ENCODE results near the gene MED13L.
"Not testable (repeated sequence)": the region's sequence is repeated elsewhere in the genome, so short reads cannot be mapped to it uniquely, and the experiment has no call there.

Gene MED13L

DNA sequence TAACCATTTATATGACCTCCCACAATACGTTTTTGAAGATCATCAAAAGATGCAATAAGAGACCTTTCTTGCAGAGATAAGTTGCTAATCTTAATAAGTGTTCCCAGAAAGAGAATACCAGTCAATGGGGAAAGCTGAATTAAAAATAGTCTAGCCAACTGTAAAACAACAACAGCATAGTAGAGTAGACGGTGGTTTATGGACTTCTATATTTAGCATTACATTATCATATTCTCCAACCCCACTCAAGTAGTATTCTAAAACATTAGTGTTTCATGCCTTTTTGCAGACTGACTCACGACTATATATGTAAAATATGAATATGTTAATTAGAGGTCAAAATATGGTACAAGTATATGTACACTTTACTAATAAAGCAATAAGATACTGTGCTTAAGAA, 218.9 kb downstream of the MED13L start:
- DNase-seq (ENCODE audit: low read depth, low spot score), result no peak

DNA sequence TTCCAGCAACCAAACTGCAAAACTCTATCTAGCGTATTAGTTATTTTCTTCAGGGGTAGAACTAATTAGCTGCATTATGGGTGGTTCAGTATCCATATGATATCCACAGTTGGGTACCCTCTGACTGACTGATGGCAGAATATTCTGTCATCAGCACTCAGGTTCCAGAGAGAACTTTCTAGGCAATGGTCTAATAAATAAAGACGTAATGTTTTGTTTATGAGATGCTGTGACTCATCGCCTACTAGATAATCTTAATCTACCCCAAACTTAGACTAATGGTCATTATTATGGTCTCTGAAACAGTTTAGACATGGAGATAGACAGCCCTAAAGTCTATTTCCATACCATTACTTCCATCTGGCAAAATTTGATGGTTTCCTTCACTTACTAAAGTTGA, 220.1 kb downstream of the MED13L start:
- no peak for DNase-seq (ENCODE audit: low read depth, low spot score)

DNA sequence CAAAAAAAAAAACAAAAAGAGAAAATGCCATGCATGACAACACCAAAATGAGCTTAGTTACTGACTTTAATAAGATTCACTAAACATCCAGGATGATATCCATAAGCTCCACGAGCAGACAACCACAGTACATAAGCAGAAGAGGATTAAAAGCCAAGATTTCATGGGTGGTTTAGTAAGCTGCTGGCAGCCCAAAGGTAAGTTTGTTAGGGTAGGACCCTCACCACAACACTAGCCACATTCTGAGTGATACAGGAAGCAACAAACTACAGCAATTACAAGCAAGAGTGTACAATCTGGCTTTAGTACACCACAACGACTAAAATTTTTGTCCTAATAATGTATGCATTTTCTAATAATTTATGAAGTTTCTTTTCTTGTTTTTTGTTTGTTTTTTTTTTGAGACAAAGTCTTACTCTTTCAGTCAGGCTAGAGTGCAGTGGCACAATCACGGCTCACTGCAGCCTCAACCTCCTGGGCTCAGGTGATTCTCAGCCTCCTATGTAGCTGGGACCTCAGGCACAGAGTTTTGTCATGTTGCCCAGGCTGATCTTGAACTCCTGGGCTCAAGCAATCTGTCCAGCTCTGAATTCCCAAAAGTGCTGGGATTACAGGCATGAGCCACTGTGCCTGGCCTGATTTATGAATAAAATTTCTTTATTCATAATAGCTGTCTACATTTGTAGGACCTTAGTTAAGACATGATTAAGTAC, 221.4 kb downstream of the MED13L start:
- DNase-seq (ENCODE audit: low read depth, low spot score), result no peak

DNA sequence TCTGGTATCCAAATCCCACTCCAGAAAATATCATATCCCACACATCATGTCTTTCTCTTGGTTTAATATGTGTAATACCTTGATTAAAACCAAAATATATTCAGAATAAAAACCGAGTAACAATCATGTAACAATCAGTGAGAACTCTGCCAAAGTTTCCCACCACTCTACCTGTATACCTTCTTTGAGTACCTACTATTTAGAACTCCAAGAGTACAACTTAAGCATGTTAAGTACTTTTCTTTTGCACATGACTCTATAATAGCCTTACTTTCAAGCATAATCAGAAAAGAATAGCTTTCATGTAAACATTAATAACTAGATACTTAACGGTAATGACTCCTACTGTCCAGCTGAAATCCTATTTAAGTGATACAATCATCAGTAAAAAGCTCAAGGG, 223.2 kb downstream of the MED13L start:
- no peak for DNase-seq (ENCODE audit: low read depth, low spot score)

DNA sequence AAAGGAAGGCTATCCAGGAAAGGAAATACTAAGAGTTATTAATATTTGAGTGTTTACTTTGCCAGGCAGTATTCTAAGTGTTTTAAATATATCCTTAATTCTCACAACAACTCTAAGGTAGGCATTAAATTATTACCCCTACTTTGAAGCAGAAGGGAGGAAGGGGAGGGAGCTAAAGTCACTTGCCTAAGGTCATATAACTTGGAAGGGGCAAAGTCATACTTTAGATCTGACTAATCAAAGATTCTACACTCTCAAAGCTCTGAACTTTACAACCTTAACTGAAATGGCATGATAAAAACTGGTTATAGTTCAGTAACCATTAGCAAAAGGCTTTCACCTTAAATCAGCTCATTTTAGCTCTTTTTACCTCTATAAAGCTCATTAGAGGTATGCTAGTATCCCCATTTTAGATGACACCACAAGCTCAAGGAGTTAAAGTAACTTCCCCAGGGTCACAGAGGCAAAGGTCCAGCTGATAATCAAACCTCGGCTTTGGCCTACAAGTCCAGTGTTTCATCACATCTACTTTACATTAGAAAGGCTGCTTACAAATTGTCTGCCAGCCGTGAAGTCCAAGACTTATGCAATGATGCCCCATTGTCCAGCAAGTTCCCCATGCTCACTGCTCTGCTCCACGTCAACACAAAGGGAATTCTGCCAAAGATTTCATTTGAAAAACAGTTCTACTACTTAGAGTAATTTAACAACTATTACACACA, 223.9 kb downstream of the MED13L start:
- no peak for DNase-seq (ENCODE audit: low read depth, low spot score)

DNA sequence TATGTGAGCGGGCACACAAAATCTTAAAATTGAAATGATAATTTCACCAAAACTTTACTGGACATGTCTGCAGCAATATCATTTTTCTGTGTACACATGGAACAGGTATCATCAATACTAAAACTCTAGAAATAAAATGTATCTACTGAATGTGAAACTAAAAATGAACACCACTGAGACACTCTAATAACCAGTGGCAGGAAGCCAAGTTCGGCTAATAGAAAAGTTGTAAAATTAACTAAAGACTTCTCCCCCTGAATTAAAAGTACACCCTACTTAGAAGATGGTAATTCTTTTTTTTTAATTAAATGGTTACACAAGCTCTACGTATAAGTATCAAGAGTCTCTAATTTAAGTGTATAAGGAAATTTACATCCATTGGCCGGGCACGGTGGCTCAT, 227.2 kb downstream of the MED13L start:
- DNase-seq (ENCODE audit: low read depth, low spot score), result no peak

DNA sequence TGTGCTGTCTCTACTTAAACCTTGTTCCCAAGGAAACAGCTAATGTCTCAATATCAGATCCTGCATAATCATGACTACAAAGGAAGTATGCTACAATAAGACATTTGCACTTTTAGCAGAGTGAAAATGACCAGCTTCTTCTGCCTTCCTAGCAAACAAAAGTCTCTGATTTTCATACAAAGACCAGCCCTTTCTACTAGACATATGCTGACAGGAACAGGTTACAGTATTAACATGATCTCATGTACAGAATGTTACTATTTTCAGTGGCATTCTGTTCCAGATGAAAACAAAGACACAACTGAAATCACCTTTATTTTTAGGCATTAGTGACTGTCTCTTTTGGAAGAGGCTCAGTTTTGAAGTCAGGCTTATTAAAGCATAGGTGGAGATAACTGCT, 228.6 kb downstream of the MED13L start:
- no peak for DNase-seq (ENCODE audit: low read depth, low spot score)

DNA sequence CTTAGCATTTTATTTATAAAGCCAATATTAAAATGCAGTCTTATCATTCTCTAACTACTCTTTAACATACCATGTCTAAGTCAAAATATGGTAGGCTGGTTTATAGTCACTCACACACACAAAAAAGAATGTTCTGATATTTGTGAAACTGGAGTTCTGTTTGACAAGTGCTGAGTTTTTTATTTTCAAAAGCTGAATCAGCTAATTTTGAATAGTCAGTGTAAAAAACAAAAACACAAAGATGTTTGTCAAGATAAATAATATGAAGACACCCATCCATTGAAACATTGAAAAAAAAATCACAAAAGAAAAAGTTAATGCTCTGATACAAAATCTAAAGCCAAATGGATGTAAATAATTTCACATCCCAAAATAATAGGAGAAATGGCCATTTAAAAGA, 231.5 kb downstream of the MED13L start:
- DNase-seq (ENCODE audit: low read depth, low spot score), result no peak

DNA sequence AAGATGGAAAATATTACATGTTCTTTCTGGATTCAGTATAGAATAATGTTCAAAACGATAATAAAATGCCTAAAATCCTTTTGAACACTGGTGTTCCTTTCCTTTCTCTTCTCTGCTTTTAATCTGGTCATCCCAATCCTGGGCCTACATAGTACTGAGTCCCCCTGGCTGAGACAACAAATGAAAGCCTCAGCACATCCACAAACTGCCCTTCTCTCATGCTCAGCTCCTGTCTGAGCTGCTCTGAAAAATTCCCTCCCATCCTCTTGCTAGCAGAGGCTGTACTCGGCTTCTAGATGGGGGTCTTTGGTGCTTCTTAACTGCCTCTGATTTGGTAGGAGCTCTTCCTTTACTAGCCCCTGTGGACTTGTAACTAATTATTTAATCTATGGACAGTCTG, 232.3 kb downstream of the MED13L start:
- no peak for DNase-seq (ENCODE audit: low read depth, low spot score)

DNA sequence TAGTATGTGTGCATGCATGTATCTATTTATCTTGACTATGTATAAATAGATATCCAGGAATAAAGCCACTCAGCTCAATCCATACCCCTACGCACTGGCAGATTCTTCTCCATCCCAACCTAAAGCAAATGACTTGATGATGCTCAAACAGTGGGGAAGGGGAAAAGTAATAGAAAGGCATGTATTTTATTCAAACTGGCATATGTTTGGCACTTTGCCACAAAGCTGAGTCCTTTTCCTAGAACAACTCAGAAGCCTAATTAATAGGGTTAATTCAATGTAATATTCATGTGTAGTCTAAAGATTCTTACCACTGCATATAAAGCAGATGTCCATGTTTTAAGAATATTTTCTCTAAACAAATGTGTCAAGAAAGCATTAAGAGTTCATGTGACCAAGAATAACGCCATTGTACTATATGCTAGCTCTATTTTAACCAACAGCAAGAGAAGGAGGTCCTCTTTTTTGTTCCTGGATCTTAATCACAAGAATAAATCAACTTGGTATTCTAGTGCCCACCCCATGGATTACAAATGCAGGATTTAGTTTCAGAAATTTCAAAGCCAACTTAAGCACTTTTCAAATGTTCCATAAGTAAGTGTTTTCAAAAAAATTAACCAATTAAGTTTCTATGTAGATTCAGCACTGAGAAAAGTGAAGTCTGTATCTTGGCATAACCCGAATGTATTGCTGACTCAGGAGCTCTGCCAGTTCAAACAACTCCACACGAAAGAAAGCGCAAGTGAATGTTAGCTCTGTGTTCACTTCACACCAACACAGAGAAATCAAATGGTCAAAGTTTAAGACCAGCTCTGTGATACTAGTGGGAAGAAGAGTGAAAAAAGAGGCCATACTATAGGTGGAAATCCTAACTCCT, 233.6 kb downstream of the MED13L start:
- DNase-seq (ENCODE audit: low read depth, low spot score), result no peak

DNA sequence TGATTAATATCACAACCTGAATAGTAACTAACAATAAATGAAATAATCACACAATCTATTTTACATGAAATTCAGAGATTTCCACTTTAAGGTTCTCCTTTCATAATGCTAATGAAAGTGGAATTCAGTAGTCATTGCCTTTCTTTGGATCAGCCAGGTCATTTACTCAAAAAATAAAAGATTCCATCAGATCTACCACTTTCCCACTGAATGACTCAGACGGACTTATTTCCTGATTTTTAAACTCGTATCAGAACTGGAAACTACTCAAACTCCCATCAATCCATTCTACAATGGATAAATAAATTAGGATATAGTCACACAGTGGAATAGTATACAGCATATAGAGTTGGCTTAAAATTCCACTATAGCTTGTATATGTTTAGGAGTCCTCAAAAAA, 237.1 kb downstream of the MED13L start:
- DNase-seq (ENCODE audit: low read depth, low spot score), result no peak

DNA sequence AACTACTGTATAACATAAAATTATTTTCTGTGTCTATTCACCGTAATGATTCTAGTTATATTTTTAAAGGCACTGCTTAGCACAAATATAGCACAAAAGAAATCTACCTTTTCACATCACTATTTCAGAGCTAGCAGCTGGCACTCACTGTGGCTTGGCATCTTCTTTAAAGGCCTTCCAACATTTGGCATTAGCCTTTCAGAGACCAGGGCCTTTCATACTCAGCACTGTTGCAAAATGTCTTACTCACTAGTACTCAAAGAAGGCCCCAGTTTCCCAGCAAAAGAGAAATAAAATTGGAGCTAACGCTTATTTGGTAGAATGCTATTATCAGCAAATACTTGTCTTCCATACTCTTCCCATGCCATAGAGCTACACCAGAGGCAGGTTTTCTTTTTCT, 238.4 kb downstream of the MED13L start:
- no peak for DNase-seq (ENCODE audit: low read depth, low spot score)

DNA sequence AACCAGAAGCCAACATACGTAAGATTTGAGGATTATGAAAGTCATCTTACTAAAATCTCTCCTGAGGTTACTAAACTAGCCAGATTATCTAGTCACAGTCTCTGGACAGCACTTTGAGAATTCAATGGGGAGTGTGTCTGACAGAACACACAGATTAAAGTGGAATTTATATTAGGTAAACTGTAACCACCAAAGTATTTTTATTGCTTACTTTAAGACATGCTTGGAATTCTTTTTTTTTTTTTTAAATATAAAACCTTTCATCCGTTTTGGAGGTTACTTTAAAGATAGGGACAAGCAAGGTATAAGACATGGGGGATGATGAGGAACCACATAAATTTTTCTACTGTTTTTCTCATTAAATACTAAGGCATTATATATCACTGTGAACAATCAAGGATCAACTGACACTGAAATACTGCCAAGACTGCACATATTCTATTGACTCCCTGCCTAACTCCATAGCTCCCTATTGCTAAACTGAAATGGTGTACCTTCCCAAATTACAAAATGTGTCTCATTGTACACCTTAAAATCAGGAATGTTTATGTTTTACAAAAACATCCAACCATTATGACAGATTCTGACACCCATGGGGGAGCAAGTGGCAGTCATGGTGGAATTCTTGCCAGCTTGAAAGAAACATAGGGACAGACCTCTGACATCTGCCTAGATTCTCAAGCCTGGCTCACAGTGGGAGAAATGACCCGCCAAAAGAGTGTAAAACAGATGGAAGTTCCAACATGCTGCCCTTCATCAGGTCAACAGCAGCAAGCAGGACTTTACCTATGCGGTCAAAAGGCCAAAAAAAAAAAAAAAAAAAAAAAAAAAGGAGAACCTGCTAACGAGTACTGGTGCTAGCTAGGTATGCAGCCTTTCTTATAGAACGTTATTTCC, 239.3 kb downstream of the MED13L start:
- no peak for DNase-seq (ENCODE audit: low read depth, low spot score)

DNA sequence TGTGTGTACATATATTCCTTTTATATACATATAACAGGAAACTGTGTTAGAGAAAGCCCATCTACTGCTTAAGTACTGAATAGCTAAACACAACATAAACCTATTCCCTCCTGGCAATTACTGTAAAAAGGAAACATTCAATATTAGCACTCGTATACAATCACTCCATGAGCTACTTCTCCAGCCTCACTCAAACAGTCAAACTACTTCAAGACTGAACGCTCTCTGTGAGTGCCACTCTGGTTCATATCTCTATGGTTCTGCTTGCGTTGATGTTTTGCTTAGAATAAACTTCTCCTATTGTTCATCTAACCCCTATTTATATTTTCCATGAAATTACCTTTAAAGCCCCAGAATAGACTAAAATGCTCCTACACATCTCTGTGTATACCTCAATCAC, 243.7 kb downstream of the MED13L start:
- no peak for DNase-seq (ENCODE audit: low read depth, low spot score)

DNA sequence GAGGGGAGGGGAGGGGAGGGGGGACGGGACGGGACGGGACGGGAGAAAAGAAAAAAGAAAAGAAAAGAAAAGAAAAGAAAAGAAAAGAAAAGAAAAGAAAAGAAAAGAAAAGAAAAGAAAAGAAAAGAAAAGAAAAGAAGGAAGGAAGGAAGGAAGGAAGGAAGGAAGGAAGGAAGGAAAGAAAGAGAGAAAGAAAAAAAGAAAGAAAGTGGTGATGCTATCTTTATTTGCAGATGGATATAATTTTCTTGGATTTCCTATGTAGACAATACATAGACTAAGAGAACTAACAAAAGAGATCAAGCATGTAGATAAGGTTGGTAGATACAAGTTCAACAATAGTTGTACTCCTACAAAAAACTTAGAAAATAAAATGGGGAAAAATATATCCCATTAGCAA, 245.9 kb downstream of the MED13L start:
- DNase-seq (ENCODE audit: low read depth, low spot score), result not testable (repeated sequence)

DNA sequence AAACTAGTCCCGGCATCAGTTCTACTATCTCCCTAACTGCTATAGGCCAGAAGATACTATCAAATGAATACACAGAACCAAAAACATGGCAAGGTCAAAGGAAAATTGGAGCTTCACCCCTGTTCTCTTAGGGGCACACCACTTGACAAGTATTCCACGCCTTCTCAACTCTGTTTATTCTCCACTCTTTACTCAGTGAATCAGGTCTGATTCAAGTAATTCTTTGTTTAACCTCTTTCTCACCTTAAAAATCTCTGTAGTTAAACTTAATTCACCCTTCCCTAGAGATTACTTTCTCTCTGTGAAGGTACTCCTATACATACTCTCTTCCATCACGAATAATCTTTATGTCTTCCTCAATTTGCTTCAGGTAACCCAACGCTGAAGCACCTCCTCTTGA, 248.9 kb downstream of the MED13L start:
- DNase-seq (ENCODE audit: low read depth, low spot score), result no peak

DNA sequence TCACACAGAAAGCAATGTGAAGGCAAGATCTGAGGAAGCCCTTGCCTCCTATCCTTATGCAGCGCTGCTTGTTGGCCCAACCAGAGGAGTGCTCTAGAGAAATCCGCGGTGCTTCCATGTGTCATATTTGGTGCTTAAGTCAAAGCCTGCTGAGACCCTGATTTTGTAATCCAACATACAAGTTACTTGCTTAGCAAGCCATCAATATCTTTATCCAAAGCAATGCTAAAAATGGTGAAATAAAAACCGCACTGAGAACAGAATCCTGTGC, 250.0 kb downstream of the MED13L start:
- no peak for DNase-seq (ENCODE audit: low read depth, low spot score)

DNA sequence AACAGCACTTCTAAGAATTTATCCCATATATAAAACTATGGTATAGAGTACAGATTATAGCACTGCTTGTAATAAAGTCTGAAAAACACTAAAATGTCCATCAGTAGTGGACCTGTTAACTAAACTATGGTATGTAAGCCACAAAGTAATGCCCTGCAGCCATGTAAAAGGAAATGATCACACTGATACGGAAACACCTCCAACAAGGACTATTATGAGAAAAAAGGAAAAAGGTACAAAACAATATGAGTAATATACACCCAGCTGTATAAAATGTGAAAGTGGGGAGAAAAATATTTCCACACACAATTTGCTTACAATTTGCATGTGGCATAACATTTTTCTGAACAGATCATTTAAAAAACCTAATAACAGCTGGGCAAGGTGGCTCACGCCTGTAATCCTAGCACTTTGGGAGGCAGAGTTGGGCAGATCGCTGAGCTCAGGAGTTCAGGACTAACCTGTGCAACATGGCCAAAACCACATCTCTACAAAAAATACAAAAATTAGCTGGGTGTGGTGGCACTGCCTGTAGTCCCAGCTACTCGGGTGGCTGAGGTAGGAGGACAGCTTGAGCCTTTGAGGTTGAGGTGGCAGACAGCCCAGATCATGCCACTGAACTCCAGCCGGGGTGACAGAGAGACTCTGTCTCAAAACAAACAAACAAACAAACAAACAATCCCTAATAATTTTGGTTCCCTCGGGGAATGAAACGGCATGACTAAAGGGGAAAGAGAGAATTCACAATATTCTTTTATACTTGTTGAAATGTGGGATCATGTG, 250.5 kb downstream of the MED13L start:
- DNase-seq (ENCODE audit: low read depth, low spot score), result no peak

DNA sequence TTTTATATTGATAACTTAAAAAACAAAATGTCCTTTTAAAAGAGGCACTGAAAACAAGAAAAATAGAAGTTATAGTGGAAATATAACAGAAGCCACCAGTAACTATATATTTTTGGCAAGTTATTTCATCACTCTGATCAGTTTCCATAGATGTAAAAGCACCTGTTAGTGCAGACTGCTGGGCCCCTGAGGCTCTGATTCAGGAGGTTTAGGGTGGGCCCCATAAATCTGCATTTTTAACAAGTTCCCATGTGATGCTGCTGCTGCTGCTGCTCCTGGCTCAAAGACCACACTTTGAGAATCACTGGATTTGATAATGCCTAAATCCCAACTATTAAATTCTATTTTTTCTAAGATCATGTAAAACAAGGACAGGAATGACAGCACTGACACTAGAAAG, 251.1 kb downstream of the MED13L start:
- DNase-seq (ENCODE audit: low read depth, low spot score), result no peak

DNA sequence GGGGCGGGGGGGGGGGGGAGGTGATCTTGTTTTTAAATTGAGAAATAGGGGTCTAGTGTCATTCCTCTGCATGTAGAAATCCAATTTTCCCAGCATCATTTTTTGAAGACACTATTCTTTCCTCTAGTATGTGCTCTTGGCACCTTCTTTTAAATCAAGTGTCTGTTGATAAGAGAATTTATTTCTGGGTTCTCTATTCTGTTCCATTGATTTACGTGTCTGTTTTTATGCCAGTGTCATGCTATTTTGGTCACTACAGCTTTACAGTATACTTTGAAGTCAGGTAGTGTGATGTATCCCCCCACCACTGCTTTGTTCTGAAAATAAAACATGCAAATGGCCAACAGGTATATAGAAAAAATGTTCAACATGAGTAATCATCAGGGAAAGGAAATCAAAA, 252.7 kb downstream of the MED13L start:
- no peak for DNase-seq (ENCODE audit: low read depth, low spot score)

DNA sequence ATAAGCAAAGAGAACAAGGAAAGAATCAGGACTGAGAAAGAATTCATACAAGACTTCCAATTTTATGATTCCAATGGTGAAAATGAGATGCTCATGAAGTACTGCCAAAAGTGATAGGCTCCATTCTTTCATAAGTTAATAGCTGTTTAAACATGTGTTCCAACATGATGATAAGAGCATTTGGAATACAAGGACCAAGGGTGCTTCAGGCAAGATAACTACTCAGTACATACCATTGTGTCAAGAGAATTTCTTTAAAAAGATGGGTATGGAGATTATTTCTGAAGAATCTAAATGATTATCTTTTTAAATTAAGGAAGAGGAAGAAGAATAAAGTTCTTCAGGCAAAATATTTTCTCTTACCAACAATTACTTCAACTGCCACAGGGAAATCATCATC, 258.1 kb downstream of the MED13L start:
- no peak for DNase-seq (ENCODE audit: low read depth, low spot score)

All from iPS DF 19.7 (cell line).